ENCODE results near the gene CDK10.

CDK10 gene

GRCh38 chr16:89711601-89712273, 25.2 kb downstream of the CDK10 start:
- peak; percentile 25 to 64 for DNase-seq (ENCODE audit: low read depth in 1 of 2, low spot score in 1 of 2)

- no peak for DNase-seq (ENCODE audit: low read depth in 1 of 2, low spot score in 1 of 2)
Measured at GRCh38 chr16:89712274-89712781, 25.8 kb downstream of the CDK10 start.

GRCh38 chr16:89716493-89716892, 30.0 kb downstream of the CDK10 start:
- DNase-seq (ENCODE audit: low read depth in 1 of 2, low spot score in 1 of 2), result no peak

- no peak for DNase-seq (ENCODE audit: low read depth in 1 of 2, low spot score in 1 of 2)
Measured at GRCh38 chr16:89716916-89717687, 30.6 kb downstream of the CDK10 start.

- no peak for DNase-seq (ENCODE audit: low read depth in 1 of 2, low spot score in 1 of 2)
Measured at GRCh38 chr16:89717688-89718505, 31.4 kb downstream of the CDK10 start.

GRCh38 chr16:89720551-89720812, 34.0 kb downstream of the CDK10 start:
- DNase-seq (ENCODE audit: low read depth in 1 of 2, low spot score in 1 of 2), result no peak

- DNase-seq (ENCODE audit: low read depth in 1 of 2, low spot score in 1 of 2), result peak; percentile 65 to 78
Measured at GRCh38 chr16:89720813-89721545, 34.5 kb downstream of the CDK10 start, which contains the start of the genes VPS9D1 and ZNF276. Gene VPS9D1, minus strand, starts transcription at chr16:89720898. Its CDS starts 37 bp downstream, at chr16:89720861. Gene ZNF276, plus strand, starts transcription at chr16:89721537. Its CDS starts 104 bp downstream, at chr16:89721641.

GRCh38 chr16:89721546-89722391, 35.3 kb downstream of the CDK10 start:
- peak; percentile 79 to 85 for DNase-seq (ENCODE audit: low read depth in 1 of 2, low spot score in 1 of 2)

- DNase-seq (ENCODE audit: low read depth in 1 of 2, low spot score in 1 of 2), result peak; percentile 42 to 66
Measured at GRCh38 chr16:89722392-89723278, 36.1 kb downstream of the CDK10 start.

- peak; percentile 55 to 69 for DNase-seq (ENCODE audit: low read depth in 1 of 2, low spot score in 1 of 2)
Measured at GRCh38 chr16:89723279-89724250, 37.1 kb downstream of the CDK10 start.

GRCh38 chr16:89727406-89728120, 41.1 kb downstream of the CDK10 start:
- no peak for DNase-seq (ENCODE audit: low read depth in 1 of 2, low spot score in 1 of 2)

- DNase-seq (ENCODE audit: low read depth in 1 of 2, low spot score in 1 of 2), result no peak
Measured at GRCh38 chr16:89729293-89729692, 42.8 kb downstream of the CDK10 start.

- DNase-seq (ENCODE audit: low read depth in 1 of 2, low spot score in 1 of 2), result no peak
Measured at GRCh38 chr16:89729863-89730593, 43.5 kb downstream of the CDK10 start.

- no peak for DNase-seq (ENCODE audit: low read depth in 1 of 2, low spot score in 1 of 2)
Measured at GRCh38 chr16:89730610-89731234, 44.2 kb downstream of the CDK10 start.

- DNase-seq (ENCODE audit: low read depth in 1 of 2, low spot score in 1 of 2), result no peak
Measured at GRCh38 chr16:89732142-89732917, 45.8 kb downstream of the CDK10 start.
